ENCODE data around the gene DNAH17.
"Not testable (repeated sequence)": the region's sequence is repeated elsewhere in the genome, so short reads cannot be mapped to it uniquely, and the experiment has no call there.

The DNAH17 gene

DNA sequence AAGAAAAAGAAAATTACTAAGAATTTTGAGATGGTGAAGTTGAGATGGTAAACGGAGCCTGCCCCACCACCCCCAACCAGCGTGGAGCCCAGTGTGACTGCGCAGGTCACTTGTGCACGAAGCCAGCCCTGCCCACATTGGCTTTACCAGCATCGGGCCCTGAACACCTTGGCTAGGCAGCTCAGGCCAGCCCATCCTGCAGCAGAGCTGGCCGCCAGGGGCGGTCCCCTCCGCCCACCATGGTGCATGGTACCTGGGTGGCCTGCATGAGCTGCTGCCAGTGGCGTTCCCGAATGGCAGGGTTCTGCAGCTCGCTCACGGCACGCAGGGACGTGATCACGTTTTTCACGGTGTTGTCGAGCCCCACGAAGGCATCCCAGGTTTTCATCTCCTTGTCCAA lies 62.7 kb downstream of the DNAH17 start:
- DNase-seq, result no peak

DNA sequence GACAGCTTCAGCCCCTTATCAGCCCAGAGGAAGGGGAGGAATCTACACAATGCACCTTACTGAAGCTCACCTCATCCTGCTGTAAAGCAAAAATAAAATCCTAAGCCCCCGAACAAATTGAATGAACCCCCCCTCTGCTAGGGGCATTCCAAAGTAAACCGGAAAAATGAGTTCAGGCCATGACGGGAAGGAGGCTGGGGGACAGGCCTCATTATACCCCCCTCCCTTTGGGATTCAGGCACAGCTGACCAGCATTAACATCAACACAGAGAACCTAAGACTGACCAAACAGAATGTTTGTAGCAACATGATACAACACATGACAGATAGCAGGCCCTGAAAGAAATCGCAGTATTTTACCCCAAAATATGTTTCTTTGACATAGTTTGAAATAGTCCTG lies 64.2 kb downstream of the DNAH17 start:
- DNase-seq, result no peak

DNA sequence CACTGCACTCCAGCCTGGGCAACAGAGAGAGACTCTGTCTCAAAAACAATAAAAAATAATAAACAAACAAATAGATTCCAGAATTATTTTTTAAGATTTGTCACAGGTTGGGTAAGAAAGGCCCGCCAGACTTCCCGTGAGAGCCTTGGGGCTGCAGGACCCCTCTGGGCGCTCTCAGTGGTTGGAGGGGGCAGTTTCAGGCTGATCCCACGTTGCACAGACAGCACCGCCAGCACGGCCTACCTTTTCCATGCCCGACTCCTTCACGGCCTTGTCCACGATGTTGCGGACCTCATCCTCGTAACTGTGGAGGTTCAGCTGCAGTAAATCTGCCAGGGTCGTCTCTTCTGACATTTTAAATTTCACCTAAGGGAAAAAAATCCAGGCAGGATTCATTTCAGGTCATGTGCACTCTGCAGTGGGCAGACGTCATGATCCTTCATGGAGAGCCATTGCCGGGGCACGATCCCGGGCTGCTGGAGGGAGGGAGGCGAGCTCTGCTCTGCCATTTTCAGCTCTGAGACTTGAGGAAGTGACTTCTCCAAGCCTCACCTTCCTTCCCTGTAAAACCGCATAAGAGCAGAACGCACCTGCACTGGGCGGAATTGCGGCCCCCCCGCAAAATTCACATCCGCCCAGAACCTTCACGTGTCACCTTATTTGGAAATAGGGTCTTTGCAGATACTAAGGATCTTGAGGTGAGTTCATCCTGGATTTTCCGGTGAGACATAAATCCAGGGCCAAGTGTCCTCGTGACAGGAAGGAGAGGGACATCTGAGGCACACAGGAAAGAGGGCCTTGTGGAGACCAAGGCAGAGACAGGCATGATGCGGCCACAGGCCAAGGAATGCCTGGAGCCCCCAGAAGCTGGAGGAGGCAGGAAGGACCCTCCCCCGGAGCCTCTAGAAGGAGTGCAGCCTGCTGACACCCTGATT lies 66.8 kb downstream of the DNAH17 start:
- DNase-seq, result no peak

DNA sequence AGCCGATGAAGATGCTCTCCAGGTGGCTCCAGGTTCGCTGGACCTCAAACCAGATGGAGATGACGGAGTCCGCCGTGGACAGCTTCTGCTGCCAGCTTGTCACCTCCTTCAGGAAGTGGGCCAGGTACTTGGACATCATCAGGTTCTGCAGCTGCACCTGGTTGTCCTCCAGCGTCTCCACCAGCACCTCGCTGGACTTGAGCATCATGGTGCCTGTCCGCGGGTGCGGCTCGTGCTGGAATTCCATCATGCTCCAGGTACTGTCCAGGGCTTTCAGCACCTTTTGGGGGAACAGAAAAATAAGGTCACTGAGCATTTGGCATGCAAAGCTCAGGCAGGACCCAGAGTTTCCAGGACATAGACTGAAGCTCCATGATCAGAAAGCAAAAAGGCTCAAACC lies 69.7 kb downstream of the DNAH17 start:
- no peak for DNase-seq

DNA sequence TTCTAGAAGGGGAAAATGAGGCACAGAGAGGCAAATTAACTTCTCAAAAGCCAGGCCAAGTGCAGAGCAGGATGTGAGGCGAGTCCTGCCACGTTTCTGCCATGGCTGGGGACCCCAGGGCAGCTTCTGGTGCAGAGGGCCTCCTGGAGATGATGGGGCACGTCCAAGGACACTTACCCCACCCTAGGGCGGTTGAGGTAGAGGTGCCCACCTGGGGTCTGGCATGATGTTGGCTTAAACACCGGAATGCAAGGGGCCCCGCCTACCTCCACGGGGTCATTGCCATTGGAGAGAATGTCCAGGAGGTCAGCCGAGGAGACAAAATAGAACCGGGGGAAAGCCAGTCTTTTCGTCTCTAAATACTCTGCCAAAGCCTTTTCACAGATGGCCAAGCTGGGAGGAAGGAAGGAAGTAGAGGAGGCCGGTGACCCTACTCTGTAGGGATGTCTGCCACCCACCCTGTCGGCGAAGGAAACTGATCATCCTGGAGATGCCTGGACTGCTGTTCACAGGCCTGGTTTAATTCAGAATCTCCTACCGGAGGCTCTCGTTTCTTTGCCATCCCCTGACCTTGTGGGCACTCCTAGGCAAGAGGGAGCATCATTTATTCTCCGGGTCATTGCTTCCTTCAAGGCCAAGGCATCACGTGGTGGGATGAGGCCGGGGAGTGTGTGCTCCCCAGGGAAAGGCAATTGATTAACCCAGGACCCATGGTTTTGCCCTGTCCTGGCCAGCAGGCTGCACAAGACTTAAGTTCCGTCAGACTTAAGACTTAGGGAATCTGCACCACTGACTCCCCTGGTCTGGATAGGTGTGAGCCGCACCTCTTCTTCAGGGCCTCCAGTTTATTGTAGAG lies 70.5 kb downstream of the DNAH17 start:
- no peak for DNase-seq

DNA sequence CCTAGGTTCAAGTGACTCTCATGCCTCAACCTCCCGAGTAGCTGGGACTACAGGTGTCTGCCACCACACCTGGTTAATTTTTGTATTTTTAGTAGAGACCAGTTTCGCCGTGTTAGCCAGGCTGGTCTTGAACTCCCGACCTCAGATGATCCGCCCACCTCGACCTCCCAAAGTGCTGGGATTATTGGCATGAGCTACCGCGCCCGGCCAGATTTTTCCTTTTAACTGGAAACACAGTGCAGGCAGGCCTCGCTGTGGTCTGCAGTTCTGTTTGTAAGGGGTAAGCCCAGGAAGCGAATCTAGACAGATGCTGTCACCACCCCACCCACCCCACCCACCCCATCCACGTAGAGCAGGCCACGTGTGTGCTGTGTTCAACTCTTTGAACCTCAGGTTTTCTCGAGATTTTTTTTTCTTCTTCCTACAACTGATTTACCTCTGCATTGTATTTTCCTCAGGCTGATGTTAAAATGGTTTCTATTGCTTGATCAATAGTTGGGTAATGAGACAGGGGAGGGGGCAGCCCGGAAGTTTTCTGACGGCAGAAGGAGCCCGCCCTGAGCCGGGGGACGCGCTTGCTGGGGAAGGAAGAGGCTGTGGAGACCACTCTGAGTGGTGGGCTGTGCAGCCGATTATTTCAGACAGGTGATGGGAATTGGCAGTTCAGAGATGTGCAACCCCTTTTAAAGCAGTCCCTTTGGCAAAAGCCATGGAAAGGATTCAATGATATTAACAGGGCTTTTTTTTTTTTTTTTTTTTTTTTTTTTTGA lies 72.9 kb downstream of the DNAH17 start:
- no peak for DNase-seq

DNA sequence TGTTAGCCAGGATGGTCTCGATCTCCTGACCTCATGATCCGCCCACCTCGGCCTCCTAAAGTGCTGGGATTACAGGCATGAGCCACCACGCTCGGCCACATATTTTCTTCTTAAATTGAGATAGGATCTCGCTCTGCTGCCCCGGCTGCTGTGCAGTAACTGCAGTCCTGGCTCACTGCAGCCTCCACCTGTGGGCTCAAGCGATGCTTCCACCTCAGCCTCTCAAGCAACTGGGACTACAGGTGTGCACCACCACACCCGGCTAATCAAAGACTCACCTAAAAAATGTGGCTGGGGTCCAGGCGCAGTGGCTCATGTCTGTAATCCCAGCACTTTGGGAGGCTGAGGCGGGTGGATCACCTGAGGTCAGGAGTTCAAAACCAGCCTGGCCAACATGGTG lies 73.8 kb downstream of the DNAH17 start:
- DNase-seq, result not testable (repeated sequence)

DNA sequence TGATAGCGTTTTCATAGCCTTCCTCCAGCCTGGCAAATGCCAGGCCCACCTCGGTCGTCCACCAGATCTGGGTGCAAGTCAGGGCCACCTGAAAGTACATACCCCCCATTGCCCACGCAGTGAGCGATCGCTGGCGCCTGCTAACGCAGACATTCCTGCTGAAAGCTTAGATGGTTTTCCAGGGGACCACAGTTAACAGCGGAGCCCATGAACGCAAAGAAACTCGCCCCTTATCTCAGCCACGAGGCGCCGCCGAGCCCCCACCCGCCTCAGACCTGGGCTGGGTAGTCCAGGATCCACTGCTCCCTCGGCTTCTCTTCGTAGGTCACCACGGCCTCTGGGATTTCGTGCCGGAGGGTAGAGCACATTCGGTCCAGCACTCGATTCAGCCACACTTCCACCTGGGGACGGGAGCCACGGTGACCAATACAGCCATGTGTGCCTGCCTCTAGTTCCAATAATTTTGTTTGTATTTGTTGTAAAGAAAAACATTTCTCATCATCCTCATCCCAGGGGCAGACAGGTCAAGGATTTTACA lies 74.5 kb downstream of the DNAH17 start:
- DNase-seq, result no peak

DNA sequence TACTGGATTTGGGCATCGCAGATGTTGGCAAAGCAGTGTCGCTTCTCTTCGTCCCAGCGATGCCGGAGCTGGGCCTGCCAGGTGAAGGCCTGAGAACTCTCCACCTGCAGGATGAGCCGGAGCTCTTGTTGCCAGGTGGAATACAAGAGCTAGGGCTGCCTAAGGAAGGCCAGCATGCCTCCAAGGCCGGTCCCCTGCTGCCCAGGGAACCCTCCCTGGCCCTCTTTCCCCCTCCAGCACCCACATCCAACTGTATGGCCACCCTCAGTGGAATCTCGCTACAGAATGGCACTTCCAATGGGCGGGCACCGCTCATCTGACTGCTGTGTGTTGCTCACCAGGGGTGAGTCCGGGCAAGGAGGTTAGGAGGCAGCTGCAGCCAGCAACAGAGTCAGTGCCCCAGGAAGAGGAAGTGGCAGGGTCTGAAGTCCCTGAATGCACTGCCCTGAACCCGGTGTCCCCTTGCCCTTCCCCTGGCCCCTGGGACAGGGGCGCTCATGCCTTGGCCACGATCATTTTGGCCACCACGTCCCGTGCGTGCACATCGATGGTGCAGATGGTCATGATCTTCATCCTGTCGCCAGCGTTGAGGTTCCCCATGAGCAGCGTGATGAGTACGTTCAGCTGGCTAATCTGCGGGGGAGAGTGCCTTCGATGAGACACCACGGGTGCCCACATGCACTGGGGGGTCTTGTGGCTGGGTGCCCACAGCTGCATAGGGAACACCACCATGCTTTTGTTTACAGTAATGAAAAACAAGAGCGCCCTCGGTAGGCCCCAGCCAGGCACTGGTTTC lies 75.8 kb downstream of the DNAH17 start:
- no peak for DNase-seq

DNA sequence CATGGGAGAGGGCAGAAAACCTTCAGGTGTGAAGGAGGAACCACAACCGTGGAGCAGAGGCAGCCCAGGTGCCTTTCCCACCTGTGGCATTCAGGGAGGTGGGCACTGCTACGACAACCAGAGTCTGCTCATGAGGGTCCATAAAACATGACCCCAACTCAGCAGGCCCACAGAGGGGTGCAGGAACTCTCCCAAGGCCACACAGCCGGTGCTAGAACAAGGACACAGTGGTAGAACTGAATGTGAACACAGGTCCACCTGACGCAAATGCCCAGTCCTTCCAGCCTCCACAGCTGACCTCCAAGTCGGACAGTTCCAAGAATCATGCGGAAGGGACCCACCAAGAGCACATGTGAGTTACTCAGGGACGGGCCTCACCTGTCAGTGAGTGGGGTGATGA lies 76.4 kb downstream of the DNAH17 start:
- no peak for DNase-seq

DNA sequence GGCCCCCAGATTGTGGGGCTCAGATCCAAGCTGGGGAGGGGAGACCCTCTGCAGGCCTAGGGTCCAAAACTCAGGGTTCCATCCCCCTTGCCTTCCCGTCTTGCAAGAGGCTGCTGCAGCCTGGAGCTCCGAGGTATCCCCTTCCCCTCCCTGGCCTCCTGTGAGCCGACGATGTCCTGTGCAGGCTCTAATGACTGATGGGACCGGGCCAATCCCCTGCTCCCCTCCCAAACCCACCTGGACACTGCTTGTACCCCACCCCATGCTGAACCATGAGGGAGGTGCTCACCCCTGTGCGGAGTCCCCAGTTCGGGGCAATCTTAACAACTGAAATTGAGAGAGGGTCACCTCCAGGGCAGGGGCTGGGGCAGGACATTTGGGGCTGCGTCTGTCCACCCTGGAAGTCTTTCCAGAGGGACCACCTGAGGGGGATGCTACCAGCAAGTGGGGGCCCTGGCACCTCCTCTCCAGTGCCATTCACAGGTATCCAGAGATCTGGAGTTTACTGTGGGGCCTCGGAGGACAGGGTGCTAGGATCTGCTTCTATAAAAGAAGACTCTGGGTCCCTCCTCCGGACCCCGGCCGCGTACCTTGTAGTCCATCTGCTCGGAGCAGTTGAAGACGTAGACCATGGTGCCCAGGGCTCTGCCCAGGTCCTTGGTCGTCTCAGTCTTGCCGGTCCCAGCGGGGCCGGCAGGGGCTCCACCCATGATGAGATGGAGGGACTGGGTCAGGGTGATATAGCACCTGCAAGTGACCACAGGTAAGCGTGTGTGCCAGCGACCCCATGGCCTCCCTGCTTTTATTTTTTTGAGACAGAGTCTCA lies 77.3 kb downstream of the DNAH17 start:
- DNase-seq, result no peak

DNA sequence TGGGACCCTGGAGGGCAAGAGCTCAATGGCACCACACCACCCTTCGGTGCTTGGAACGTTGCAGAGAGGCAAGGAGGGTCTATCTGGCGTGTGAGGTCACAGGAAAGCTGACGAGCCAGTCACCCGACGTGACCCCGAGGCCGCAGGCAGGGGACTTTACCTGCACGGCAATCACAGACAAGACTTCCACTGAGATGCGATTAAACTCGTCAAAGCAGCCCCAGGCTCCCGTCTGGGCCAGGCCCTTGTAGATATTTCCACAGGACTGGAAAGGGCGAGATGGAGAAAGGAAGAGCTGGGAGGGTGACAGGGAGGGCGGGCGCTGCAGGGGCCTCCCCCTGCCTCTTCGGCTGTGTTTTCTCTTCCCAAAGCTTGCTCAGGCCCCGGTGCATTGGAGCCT lies 78.3 kb downstream of the DNAH17 start:
- no peak for DNase-seq

DNA sequence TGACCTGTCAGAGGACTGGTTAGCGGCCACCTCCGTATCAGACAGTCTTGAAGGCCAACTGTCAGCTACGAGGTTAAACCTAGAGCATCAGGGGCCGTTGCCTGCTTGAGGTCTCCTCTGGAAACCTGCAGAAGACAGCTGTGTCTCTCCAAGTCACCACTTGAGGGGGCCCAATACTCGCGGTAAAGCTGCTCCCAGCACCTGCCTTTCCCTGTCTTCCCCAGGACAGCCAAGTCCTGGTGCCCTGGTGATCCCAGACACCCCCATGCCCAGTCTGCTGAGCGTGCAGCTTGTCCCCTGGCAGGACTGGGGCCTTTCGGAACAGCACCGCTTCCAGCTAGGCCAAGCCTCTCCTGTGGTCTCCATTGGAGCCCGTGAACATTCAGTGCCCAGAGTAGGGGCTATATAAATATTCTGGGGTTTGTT lies 80.1 kb downstream of the DNAH17 start:
- peak; percentile 15 for DNase-seq

DNA sequence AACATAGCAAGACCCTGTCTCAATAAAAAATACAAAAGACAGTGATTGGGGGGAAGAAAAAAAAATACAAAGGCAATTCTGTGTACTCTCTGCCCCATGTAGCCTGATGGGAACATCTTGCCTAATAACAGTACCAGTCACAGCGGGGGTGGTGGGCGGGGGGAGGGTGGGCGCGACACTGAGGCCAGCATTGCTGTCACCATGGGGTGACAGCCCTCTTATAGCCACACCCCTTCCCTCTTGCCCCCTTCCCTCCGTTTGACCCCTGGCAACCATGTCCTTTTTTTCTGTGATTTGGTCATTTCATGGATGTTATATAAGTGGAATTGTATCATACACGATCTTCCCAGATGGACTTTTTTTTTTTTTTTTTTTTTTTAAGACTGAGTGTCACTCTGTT lies 80.9 kb downstream of the DNAH17 start:
- no peak for DNase-seq

DNA sequence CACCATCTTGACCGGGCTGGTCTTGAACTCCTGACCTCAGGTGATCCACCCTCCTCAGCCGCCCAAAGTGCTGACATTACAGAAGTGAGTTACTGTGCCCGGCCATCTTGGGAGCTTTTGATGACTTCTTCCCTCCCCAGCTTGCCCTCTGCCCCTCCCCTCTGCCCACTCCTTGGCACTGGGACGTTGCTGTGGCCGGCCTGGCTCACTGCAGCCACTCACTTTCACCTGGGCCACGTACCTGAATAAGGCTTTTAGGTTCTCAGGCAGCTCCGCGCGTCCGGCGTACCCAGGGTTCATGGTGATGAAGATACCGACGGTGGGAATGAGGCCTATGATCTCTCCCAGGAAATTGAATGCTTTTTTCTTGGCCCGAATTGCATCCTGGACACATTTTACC lies 81.6 kb downstream of the DNAH17 start:
- no peak for DNase-seq

DNA sequence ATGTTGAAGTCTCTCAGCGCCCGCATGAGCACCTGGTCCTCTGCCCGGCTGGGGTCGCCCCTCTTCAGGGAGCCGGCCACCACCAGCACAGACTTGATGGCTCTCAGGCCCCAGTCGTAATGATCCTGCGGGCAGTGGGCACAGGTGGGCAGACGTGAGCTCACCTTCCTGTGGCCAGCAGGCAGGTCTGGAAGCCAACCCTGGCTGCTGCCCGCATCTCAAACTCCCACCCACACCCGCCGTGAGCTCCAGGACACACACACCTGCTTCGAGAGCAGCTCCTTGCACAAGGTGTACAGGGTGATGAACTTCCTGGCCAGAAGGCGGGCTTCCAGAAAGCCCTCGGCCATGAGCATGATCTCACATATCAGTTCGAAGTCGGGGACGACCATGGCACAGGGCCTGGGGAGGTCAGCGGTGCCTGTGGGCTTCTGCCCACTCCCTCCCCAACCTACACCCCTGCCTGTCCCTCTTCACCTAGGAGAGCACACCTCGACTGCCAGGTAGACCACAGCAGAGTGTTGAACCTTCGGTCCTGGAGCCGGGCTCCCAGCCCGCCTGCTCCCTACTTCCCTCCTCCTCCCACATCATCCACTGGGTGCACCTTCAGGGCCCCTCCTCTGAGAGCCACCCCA lies 82.4 kb downstream of the DNAH17 start:
- DNase-seq, result no peak

DNA sequence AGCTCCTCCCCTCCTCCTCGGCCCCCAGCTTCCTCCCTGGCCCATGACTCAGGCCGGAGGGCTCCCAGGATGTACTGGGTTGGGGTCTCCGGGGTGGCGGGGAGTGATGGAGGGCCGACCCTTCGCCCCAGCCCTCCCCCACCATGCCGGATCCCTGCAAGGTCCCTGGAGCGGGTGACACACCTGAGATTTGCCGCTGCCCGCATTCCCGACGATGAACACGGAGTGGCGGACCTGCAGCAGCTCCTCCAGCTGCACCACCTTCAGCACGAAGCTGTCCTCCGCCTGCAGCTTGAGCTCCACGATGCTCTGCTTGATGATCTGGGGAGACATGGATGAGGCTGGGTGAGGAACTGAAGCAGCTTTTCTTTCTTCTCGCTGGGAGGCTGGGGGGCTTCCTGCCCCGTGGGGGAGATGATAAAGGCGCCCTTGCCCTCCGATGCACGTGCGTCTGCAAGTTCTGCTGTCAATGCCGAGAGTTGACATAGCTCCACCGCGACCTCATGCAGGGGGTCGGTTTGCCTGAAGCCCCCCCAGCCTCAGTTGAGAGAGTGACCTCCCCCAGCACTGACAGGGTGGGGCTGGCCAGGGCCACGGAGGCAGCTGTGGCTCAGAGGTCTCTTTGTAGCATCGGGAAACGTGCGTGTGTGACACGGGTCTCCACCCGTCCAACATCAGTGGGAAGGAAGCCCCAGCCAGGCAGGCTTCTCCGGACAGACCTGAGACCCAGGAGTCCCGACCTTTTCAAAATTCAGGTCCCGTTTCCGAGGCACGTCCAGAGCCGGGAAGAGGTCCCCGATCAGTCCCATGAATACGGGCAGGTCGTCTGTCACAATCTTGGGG lies 83.1 kb downstream of the DNAH17 start:
- DNase-seq, result no peak

DNA sequence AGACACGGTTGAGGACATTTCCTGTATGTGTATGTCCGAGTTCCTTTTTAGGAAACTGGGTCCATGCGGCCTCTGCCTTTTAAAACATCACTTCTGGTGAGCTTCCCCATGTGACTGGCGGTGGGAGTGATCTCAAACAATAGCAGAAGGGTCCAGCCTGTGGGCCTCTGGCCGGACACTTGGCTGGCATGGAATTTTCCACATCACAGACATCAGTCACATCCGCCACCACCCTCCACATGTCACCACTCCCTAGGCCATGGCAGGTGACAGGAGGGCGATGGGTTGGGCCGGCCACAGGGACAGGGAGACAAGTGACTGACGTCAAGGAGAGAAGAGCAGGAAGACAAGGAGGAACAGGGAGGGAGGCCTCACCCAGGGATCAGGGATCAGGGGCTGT lies 83.7 kb downstream of the DNAH17 start:
- DNase-seq, result no peak

DNA sequence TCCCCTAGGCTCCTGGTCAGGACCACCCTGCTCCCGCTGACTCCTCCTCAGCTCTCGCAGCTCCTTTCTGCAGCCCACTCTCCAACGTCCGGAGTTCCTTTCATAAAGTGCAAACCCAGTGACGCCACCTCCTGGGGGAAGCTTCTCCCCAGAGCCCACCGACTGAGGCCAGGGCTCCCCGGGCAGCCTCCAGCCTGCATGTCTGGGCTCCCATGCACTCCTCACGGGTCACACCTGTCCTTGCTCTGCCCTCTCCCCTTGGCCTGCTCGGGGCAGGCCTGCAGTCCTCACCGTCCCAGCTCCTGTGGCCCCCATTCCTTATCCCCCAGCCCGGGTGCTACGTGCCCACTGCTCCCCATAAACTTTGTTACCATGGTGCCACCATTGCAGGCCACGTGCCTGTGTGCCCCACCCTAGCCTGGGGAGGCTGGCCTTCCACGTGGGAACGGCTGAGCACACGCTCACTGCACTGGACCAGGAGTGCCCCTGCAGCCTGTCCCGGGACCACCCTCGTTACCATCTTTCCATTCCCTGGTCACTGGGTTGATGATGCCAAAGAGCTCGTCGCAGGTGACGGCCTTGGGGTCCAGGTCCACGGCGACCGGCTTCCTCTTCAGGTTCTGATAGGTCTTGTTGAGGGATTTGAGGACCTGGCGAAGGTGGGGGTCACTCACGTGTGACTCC lies 84.9 kb downstream of the DNAH17 start:
- no peak for DNase-seq
